Nephron (organoid): Measurements from ENCODE around the gene CER1.
A peak's percentile ranks its signal among the peaks of the same experiment; 100 is the strongest.

Experiments
- H3K27ac Mint-ChIP-seq, 3 experiments: 2 replicates each; pipeline ENCODE4 v1.8.0; 2020; ENCODE audit warnings: mixed read lengths in 3 of 3, mild to moderate bottlenecking in 2 of 3, moderate library complexity in 1 of 3
- H3K27me3 Mint-ChIP-seq: 2 replicates; pipeline ENCODE4 v1.8.0; 2021; ENCODE audit warnings: low read depth, mild to moderate bottlenecking, moderate library complexity, mixed read lengths
- H3K36me3 Mint-ChIP-seq: 2 replicates; pipeline ENCODE4 v1.8.0; 2020; ENCODE audit warnings: low read depth, mixed read lengths
- H3K4me1 Mint-ChIP-seq: 2 replicates; pipeline ENCODE4 v1.8.0; 2020; ENCODE audit warnings: mixed read lengths
- H3K4me3 Mint-ChIP-seq, 3 experiments: 2 replicates each; pipeline ENCODE4 v1.8.0; 2020; ENCODE audit warnings: mild to moderate bottlenecking in 3 of 3, mixed read lengths in 3 of 3, moderate library complexity in 2 of 3
- H3K9me3 Mint-ChIP-seq: 2 replicates; pipeline ENCODE4 v1.8.0; 2020; ENCODE audit warnings: mixed read lengths
- CTCF ChIP-seq, 3 experiments: fragments of 200-600 bp; sonication (generic); IDR thresholded peaks; one replicate each; pipeline ENCODE4 v1.5.0; 2021; ENCODE audit warnings: antibody characterized with exemption in 3 of 3; ENCODE audit not compliant: unreplicated experiment in 3 of 3

The CER1 gene

GRCh38 chr9:14702200-14702720 is 20.3 kb downstream of the CER1 start:
- Mint-ChIP-seq H3K9me3 (peaks cover 23% of the 10 kb centered on the region), H3K27ac (no peak overlapping the region), H3K4me3 (no peak overlapping the region), H3K36me3 (peaks cover 23% of the 10 kb centered on the region), H3K4me1 (peaks cover 6% of the 10 kb centered on the region), H3K27me3 (no peaks in the 10 kb centered on the region)
- no peak for TF ChIP-seq CTCF (IDR thresholded peaks at IDR 0.05; ENCODE audit: unreplicated experiment in 3 of 3)

GRCh38 chr9:14693251-14693861 is 29.2 kb downstream of the CER1 start, which contains the start of gene ZDHHC21:
Gene ZDHHC21, minus strand, starts transcription at chr9:14693432. Its CDS starts 19,092 bp downstream, at chr9:14674340.
- H3K27ac Mint-ChIP-seq: peak within 1 kb of the TSS; percentile 95 to 98 (median 97)
- no peaks in the 10 kb centered on the region for H3K27me3 Mint-ChIP-seq
- no peak for TF ChIP-seq CTCF (IDR thresholded peaks at IDR 0.05; ENCODE audit: unreplicated experiment in 3 of 3)
- peak within 1 kb of the TSS; percentile 97 to 98 (median 98) for H3K4me3 Mint-ChIP-seq
- H3K4me1 Mint-ChIP-seq: peaks cover 22% of the 10 kb centered on the region
- H3K9me3 Mint-ChIP-seq: no peaks in the 10 kb centered on the region
- peaks cover 10% of the 10 kb centered on the region for H3K36me3 Mint-ChIP-seq

GRCh38 chr9:14692470-14693250 is 29.9 kb downstream of the CER1 start:
- no peak for TF ChIP-seq CTCF (IDR thresholded peaks at IDR 0.05; ENCODE audit: unreplicated experiment in 3 of 3)
- Mint-ChIP-seq H3K9me3 (no peaks in the 10 kb centered on the region), H3K27ac (peak overlapping the region; percentile 86 to 97 (median 95)), H3K36me3 (peaks cover 15% of the 10 kb centered on the region), H3K4me3 (peak overlapping the region; percentile 97 to 98 (median 98)), H3K27me3 (no peaks in the 10 kb centered on the region), H3K4me1 (peaks cover 22% of the 10 kb centered on the region)

GRCh38 chr9:14690948-14691730 is 31.4 kb downstream of the CER1 start:
- Mint-ChIP-seq H3K27me3 (no peaks in the 10 kb centered on the region), H3K27ac (no peak overlapping the region), H3K9me3 (no peaks in the 10 kb centered on the region), H3K4me3 (peak overlapping the region; percentile 6 to 77 (median 55)), H3K36me3 (peaks cover 29% of the 10 kb centered on the region), H3K4me1 (peaks cover 22% of the 10 kb centered on the region)
- TF ChIP-seq CTCF (IDR thresholded peaks at IDR 0.05; ENCODE audit: unreplicated experiment in 3 of 3): no peak

GRCh38 chr9:14687042-14687719 is 35.4 kb downstream of the CER1 start:
- Mint-ChIP-seq H3K27ac (no peak overlapping the region), H3K36me3 (peaks cover 50% of the 10 kb centered on the region), H3K9me3 (peaks cover 4% of the 10 kb centered on the region), H3K4me3 (no peak overlapping the region), H3K27me3 (no peaks in the 10 kb centered on the region), H3K4me1 (peaks cover 10% of the 10 kb centered on the region)
- no peak for TF ChIP-seq CTCF (IDR thresholded peaks at IDR 0.05; ENCODE audit: unreplicated experiment in 3 of 3)
